Cardiac fibroblast (primary cell): Measurements from ENCODE around the gene ACBD6.

Experiments used
- DNase-seq, 2 donors: peaks; one replicate each; pipeline versions ENCODE4 v3.0.0 to v3.0.0-alpha.2; 2010; ENCODE audit warnings: low read depth in 2 of 2
- H3K4me3 ChIP-seq, 2 donors: replicated peaks in 1 of 2; 1 replicate in 1 of 2; 2 replicates in 1 of 2; pipeline ENCODE4 v1.5.1; 2011; ENCODE audit warnings: low read depth in 2 of 2, low read length in 2 of 2, mild to moderate bottlenecking in 2 of 2, moderate library complexity in 1 of 2
- CTCF ChIP-seq: IDR thresholded peaks from one replicate; pipeline ENCODE4 v1.5.1; 2011; ENCODE audit warnings: low read depth, mild to moderate bottlenecking, low read length, inconsistent platforms

ACBD6 gene

GRCh38 chr1:180451504-180451903, 50.9 kb downstream of the ACBD6 start:
- no peak for TF ChIP-seq CTCF
- no peak overlapping the region for H3K4me3 ChIP-seq
- no peak for DNase-seq

- no peak overlapping the region for H3K4me3 ChIP-seq
- no peak for DNase-seq
- no peak for TF ChIP-seq CTCF
Measured at GRCh38 chr1:180444522-180444921, 57.9 kb downstream of the ACBD6 start.

- TF ChIP-seq CTCF = no peak
- no peak for DNase-seq
- no peak overlapping the region for H3K4me3 ChIP-seq
Measured at GRCh38 chr1:180440335-180440734, 62.0 kb downstream of the ACBD6 start.

- H3K4me3 ChIP-seq = no peak overlapping the region
- DNase-seq = no peak
- no peak for TF ChIP-seq CTCF
Measured at GRCh38 chr1:180435566-180435965, 66.8 kb downstream of the ACBD6 start.

- H3K4me3 ChIP-seq = no peak overlapping the region
- TF ChIP-seq CTCF = no peak
- no peak for DNase-seq
Measured at GRCh38 chr1:180433873-180434272, 68.5 kb downstream of the ACBD6 start.

GRCh38 chr1:180431683-180432082, 70.7 kb downstream of the ACBD6 start:
- H3K4me3 ChIP-seq = no peak overlapping the region
- TF ChIP-seq CTCF = no peak
- no peak for DNase-seq
